Endothelial cell of umbilical vein (primary cell): Measurements from ENCODE around the gene HOXB4. TPM values are rescaled to one million over a fixed set of nuclear protein-coding genes. Genes with fewer than 3 reads are reported as not detected.
A peak's percentile ranks its signal among the peaks of the same experiment; 100 is the strongest.

Experiments
- BruUV-seq: library from RNA; stranded (reverse); fragments of 400-500 nt; replicated peaks from 2 replicates; lab custom pipeline; 2021; lab: Mats Ljungman, UMichigan
- CTCF ChIA-PET: fragments of 300-600, 350-600 bp; sonication (Branson Sonifier 250); formaldehyde crosslinking; loops from one replicate; lab custom pipeline; 2021; ENCODE audit warnings: antibody characterized with exemption, inconsistent platforms; lab: Charles Lee
- POLR2A ChIA-PET: fragments of 300-600, 350-600 bp; sonication (Branson Sonifier 250); formaldehyde crosslinking; loops from one replicate; lab custom pipeline; 2021; ENCODE audit warnings: antibody characterized with exemption, inconsistent platforms; lab: Charles Lee
- DNase-seq: peaks from one replicate; pipeline ENCODE4 v3.0.0-alpha.2; 2011; ENCODE audit warnings: low read depth, low spot score
- FAIRE-seq: peaks from 2 replicates; lab custom pipeline; 2011; peaks lifted over from hg19 to GRCh38; lab: Jason Lieb, UNC
- H2AFZ ChIP-seq: 2 replicates; pipeline ENCODE4 v1.6.0; 2012; ENCODE audit warnings: low read depth, low read length, control low read depth, inconsistent platforms
- H3K27ac ChIP-seq: 2 replicates; pipeline ENCODE4 v1.5.1; 2011; ENCODE audit warnings: low read depth, mild to moderate bottlenecking, control low read depth, low read length, moderate library complexity; ENCODE audit not compliant: insufficient read depth
- H3K27me3 ChIP-seq, 2 experiments: 2 replicates each; pipeline versions ENCODE4 v1.6.0 to v1.6.1; 2011; ENCODE audit warnings: low read length in 2 of 2, mixed read lengths in 1 of 2; ENCODE audit not compliant: control insufficient read depth in 2 of 2, insufficient read depth in 2 of 2
- H3K36me3 ChIP-seq, 2 experiments: 2 replicates in 1 of 2; 3 replicates in 1 of 2; pipeline ENCODE4 v1.5.1; 2011; ENCODE audit warnings: low read length in 2 of 2, mild to moderate bottlenecking in 1 of 2, moderate library complexity in 1 of 2; ENCODE audit not compliant: control insufficient read depth in 2 of 2, insufficient read depth in 2 of 2; ENCODE audit errors: extremely low read depth in 1 of 2
- H3K4me1 ChIP-seq: 3 replicates; pipeline ENCODE4 v1.5.1; 2011; ENCODE audit warnings: mild to moderate bottlenecking, low read length; ENCODE audit not compliant: control insufficient read depth, insufficient read depth; ENCODE audit errors: extremely low read depth
- H3K4me2 ChIP-seq: 2 replicates; pipeline ENCODE4 v1.6.1; 2011; ENCODE audit warnings: low read length, control low read depth, mixed read lengths; ENCODE audit not compliant: insufficient read depth
- H3K4me3 ChIP-seq, 3 experiments: fragments of 200-600 bp in 1 of 3; sonication (generic), shearing (Covaris generic) in 1 of 3; replicated peaks in 1 of 3; 2 replicates each; pipeline ENCODE4 v1.5.1; 2011 to 2016; ENCODE audit warnings: control low read depth in 3 of 3, low read length in 3 of 3, mild to moderate bottlenecking in 2 of 3, inconsistent platforms in 1 of 3, low read depth in 1 of 3, moderate library complexity in 1 of 3; ENCODE audit not compliant: insufficient read depth in 1 of 3
- H3K79me2 ChIP-seq: 2 replicates; pipeline ENCODE4 v1.6.0; 2012; ENCODE audit warnings: low read length, inconsistent platforms; ENCODE audit not compliant: control insufficient read depth, insufficient read depth
- H3K9ac ChIP-seq: replicated peaks from 2 replicates; pipeline ENCODE3; 2011; ENCODE audit warnings: low read length, control low read depth; ENCODE audit not compliant: insufficient read depth; ENCODE audit errors: extremely low read depth
- H3K9me1 ChIP-seq: replicated peaks from 3 replicates; pipeline ENCODE4 v1.6.0; 2011; ENCODE audit warnings: mild to moderate bottlenecking, low read length; ENCODE audit not compliant: control insufficient read depth, insufficient read depth; ENCODE audit errors: extremely low read depth
- H3K9me3 ChIP-seq: replicated peaks from 2 replicates; pipeline ENCODE4 v1.5.1; 2012; ENCODE audit warnings: low read length, inconsistent platforms; ENCODE audit not compliant: control insufficient read depth, insufficient read depth
- H4K20me1 ChIP-seq: replicated peaks from 2 replicates; pipeline ENCODE3; 2011; ENCODE audit warnings: mild to moderate bottlenecking, low read length; ENCODE audit not compliant: control insufficient read depth, insufficient read depth; ENCODE audit errors: extremely low read depth
- EZH2 ChIP-seq: IDR thresholded peaks from 2 replicates; pipeline ENCODE4 v1.6.1; 2012; ENCODE audit warnings: borderline replicate concordance, low read depth, mild to moderate bottlenecking, moderate library complexity, low read length, inconsistent platforms; ENCODE audit not compliant: severe bottlenecking
- FOS ChIP-seq: IDR thresholded peaks from 2 replicates; pipeline ENCODE4 v1.6.1; 2011; ENCODE audit warnings: mild to moderate bottlenecking, low read length, moderate library complexity, borderline replicate concordance; ENCODE audit not compliant: insufficient read depth
- GATA2 ChIP-seq: IDR thresholded peaks from 2 replicates; pipeline ENCODE4 v1.7.0; 2011; ENCODE audit warnings: low read depth, mild to moderate bottlenecking, moderate library complexity, mixed read lengths, low read length; ENCODE audit not compliant: insufficient read length, insufficient read depth
- JUN ChIP-seq: IDR thresholded peaks from 2 replicates; pipeline ENCODE4 v1.6.1; 2011; ENCODE audit warnings: borderline replicate concordance, low read depth; ENCODE audit not compliant: insufficient read length, insufficient read depth
- MYC ChIP-seq: IDR thresholded peaks from one replicate; pipeline ENCODE4 v1.6.1; 2011; ENCODE audit warnings: mild to moderate bottlenecking, low read depth, low read length
- POLR2A ChIP-seq: IDR thresholded peaks from 2 replicates; pipeline ENCODE4 v1.6.1; 2012; ENCODE audit warnings: low read depth, mild to moderate bottlenecking, control low read depth, low read length
- POLR2AphosphoS5 ChIP-seq: IDR thresholded peaks from 2 replicates; pipeline ENCODE4 v1.6.1; 2012; ENCODE audit warnings: low read depth, mild to moderate bottlenecking, control low read depth, low read length, moderate library complexity; ENCODE audit not compliant: insufficient read depth
- dilution Hi-C: fragments of 300-500 bp; cut with MboI; formaldehyde crosslinking; loops from one replicate; pipeline ENCODE4 v1.15.0; 2019; ENCODE audit warnings: low sequenced_read_pairs; ENCODE audit not compliant: extremely low pct_ligation_motif_present
- intact Hi-C: fragments of 100-400 bp; cut with micrococcal nuclease; formaldehyde crosslinking; loops from one replicate; pipeline ENCODE4 v1.10.0; 2022
- polyA plus RNA-seq, 4 experiments: library from polyadenylated mRNA; depleted of rRNA in 3 of 4; stranded (reverse) in 3 of 4; unstranded in 1 of 4; fragments of >200 nt; gene quantifications; 2 replicates each; pipeline versions ENCODE4 v1.2.1 to v1.2.3, GENCODE V29; 2011 to 2012; ENCODE audit warnings: missing spikeins in 1 of 4
- total RNA-seq: library from RNA; stranded (reverse); gene quantifications from 2 replicates; pipeline ENCODE4 v1.2.3, GENCODE V29; 2021
- TF ChIP-seq, protein P1 (sequence below): IDR thresholded peaks from 2 replicates; pipeline ENCODE4 v1.6.1; 2011; ENCODE audit not compliant: insufficient read depth, insufficient read length
- TF ChIP-seq, protein P2 (sequence below), 2 donors: IDR thresholded peaks; 1 replicate in 1 of 2; 2 replicates in 1 of 2; pipeline ENCODE4 v1.5.1; 2011; ENCODE audit warnings: low read length in 2 of 2, mild to moderate bottlenecking in 2 of 2, moderate library complexity in 2 of 2, control low read depth in 1 of 2, inconsistent platforms in 1 of 2, low read depth in 1 of 2; ENCODE audit not compliant: insufficient read depth in 1 of 2; ENCODE audit errors: extremely low read depth in 1 of 2

Gene HOXB4
- total and polyA plus RNA-seq, 2 donors (not counting 3 experiments of a cell fraction or from before 2014, with no cell fraction given), result 4.6 to 13.1 TPM

DNA sequence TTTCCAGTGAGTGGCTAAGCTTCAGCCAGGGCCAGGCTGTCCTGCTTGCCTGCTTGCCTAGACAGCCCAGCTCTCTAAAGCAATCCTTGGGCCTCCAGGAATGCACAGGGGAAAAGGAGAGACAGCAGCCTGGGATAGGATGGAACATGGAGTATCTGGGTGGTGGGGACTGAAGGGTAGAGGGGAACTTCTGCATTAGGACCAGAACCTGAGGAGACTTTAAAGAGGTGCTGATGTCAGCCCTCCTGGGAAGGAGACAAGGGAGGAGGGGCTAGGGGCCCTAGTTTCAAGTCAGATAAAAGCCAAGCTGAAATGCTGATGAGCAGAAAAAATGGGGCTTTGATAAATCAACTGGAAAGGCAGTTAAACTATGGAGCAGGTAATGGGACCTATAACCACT is 30.9 kb upstream of the HOXB4 start:
- no peaks in the 10 kb centered on the region for H3K36me3 ChIP-seq
- no peak overlapping the region for H3K9ac ChIP-seq
- no peaks in the 10 kb centered on the region for H3K27me3 ChIP-seq
- dilution Hi-C loops (no loop called here), intact Hi-C loops (no loop called here)
- ChIA-PET CTCF (interaction anchor here (0.9 to 1.3 kb wide), 6 partner anchors 8 to 301 kb away, joined by 3 read pairs; no protein-coding TSS in a partner anchor), POLR2A (interaction anchor here (1.5 kb wide), 1 partner anchor 39 kb away, joined by 3 read pairs; no protein-coding TSS in a partner anchor)
- DNase-seq (no peak), FAIRE-seq (no peak)
- H3K27ac ChIP-seq, result no peak overlapping the region
- peaks cover 26% of the 10 kb centered on the region for H3K79me2 ChIP-seq
- no peaks in the 10 kb centered on the region for H4K20me1 ChIP-seq
- no peak overlapping the region for H2AFZ ChIP-seq
- H3K9me1 ChIP-seq, result no peaks in the 10 kb centered on the region
- H3K9me3 ChIP-seq, result no peaks in the 10 kb centered on the region
- H3K4me3 ChIP-seq, result no peak overlapping the region
- peak overlapping the region; percentile 85 for H3K4me2 ChIP-seq
- BruUV-seq, result no TSS peak
- H3K4me1 ChIP-seq, result peaks cover 33% of the 10 kb centered on the region
- no peak for TF ChIP-seq POLR2A
- TF ChIP-seq MYC, result no peak
- TF ChIP-seq, protein P1, sequence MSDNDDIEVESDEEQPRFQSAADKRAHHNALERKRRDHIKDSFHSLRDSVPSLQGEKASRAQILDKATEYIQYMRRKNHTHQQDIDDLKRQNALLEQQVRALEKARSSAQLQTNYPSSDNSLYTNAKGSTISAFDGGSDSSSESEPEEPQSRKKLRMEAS, result no peak
- TF ChIP-seq EZH2, result no peak
- TF ChIP-seq, protein P2, sequence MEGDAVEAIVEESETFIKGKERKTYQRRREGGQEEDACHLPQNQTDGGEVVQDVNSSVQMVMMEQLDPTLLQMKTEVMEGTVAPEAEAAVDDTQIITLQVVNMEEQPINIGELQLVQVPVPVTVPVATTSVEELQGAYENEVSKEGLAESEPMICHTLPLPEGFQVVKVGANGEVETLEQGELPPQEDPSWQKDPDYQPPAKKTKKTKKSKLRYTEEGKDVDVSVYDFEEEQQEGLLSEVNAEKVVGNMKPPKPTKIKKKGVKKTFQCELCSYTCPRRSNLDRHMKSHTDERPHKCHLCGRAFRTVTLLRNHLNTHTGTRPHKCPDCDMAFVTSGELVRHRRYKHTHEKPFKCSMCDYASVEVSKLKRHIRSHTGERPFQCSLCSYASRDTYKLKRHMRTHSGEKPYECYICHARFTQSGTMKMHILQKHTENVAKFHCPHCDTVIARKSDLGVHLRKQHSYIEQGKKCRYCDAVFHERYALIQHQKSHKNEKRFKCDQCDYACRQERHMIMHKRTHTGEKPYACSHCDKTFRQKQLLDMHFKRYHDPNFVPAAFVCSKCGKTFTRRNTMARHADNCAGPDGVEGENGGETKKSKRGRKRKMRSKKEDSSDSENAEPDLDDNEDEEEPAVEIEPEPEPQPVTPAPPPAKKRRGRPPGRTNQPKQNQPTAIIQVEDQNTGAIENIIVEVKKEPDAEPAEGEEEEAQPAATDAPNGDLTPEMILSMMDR (IDR thresholded peaks at IDR 0.05; ENCODE audit: extremely low read depth in 1 of 2, insufficient read depth in 1 of 2, low read depth in 1 of 2, low read length in 2 of 2), result no peak
- no peak for TF ChIP-seq POLR2AphosphoS5
- TF ChIP-seq GATA2, result no peak
- no peak for TF ChIP-seq FOS
- TF ChIP-seq JUN, result no peak
